MCF 10A (cell line): ENCODE data around the gene PALLD. TPM values are rescaled to one million over a fixed set of nuclear protein-coding genes. Genes with fewer than 3 reads are reported as not detected.
A peak's percentile ranks its signal among the peaks of the same experiment; 100 is the strongest.

Experiments used
- BruUV-seq: library from RNA; stranded (reverse); fragments of 400-500 nt; replicated peaks from 2 replicates; lab custom pipeline; 2021; lab: Mats Ljungman, UMichigan
- CTCF ChIA-PET: fragments of 300-600 bp; sonication (Branson Sonifier 250); formaldehyde crosslinking; extraction: SDS; loops from one replicate; lab custom pipeline; 2021; ENCODE audit warnings: antibody characterized with exemption, inconsistent platforms; lab: Yijun Ruan, JAX
- POLR2A ChIA-PET: fragments of 300-600, 350-650 bp; sonication (Branson Sonifier 250); formaldehyde crosslinking; extraction: SDS; loops from one replicate; lab custom pipeline; 2020; ENCODE audit warnings: antibody characterized with exemption, inconsistent platforms; lab: Yijun Ruan, JAX
- DNase-seq: peaks from one replicate; pipeline ENCODE4 v3.0.0-alpha.2; 2018; ENCODE audit not compliant: unreplicated experiment
- H3K27ac Mint-ChIP-seq: one replicate; pipeline ENCODE4 v1.8.0; 2022; ENCODE audit warnings: mild to moderate bottlenecking, low read depth, mixed read lengths; ENCODE audit not compliant: unreplicated experiment
- H3K27me3 Mint-ChIP-seq: one replicate; pipeline ENCODE4 v1.8.0; 2022; ENCODE audit warnings: mixed read lengths; ENCODE audit not compliant: insufficient read depth, unreplicated experiment
- H3K36me3 Mint-ChIP-seq: one replicate; pipeline ENCODE4 v1.8.0; 2022; ENCODE audit warnings: mild to moderate bottlenecking, moderate library complexity, mixed read lengths; ENCODE audit not compliant: insufficient read depth, unreplicated experiment
- H3K4me1 Mint-ChIP-seq: one replicate; pipeline ENCODE4 v1.8.0; 2022; ENCODE audit warnings: mixed read lengths; ENCODE audit not compliant: insufficient read depth, unreplicated experiment
- H3K4me3 Mint-ChIP-seq: one replicate; pipeline ENCODE4 v1.8.0; 2022; ENCODE audit warnings: mild to moderate bottlenecking, moderate library complexity, mixed read lengths; ENCODE audit not compliant: unreplicated experiment
- H3K9me3 Mint-ChIP-seq: one replicate; pipeline ENCODE4 v1.8.0; 2022; ENCODE audit warnings: mixed read lengths; ENCODE audit not compliant: unreplicated experiment
- CTCF ChIP-seq: fragments of 200-600 bp; IDR thresholded peaks from one replicate; pipeline ENCODE4 v1.8.0; 2022; ENCODE audit warnings: antibody characterized with exemption, mild to moderate bottlenecking; ENCODE audit not compliant: unreplicated experiment
- intact Hi-C: fragments of 100-400 bp; cut with micrococcal nuclease; formaldehyde crosslinking; loops from 2 replicates; pipeline ENCODE4 v1.14.1; 2022
- total RNA-seq: library from RNA; stranded (reverse); gene quantifications from 2 replicates; pipeline ENCODE4 v1.2.3, GENCODE V29; 2022

PALLD gene
- total RNA-seq, 1 experiment from 2014 or later: 191 TPM

- ChIA-PET CTCF (interaction anchor here (0.7 to 15.0 kb wide), 7 partner anchors 9 to 399 kb away, joined by 3 to 173 read pairs (median 5); no protein-coding TSS in a partner anchor), POLR2A (no interaction called here)
- Mint-ChIP-seq H3K9me3 (no peaks in the 10 kb centered on the region), H3K4me3 (no peak overlapping the region), H3K36me3 (peaks cover 85% of the 10 kb centered on the region), H3K4me1 (peaks cover 5% of the 10 kb centered on the region), H3K27ac (no peak overlapping the region), H3K27me3 (no peaks in the 10 kb centered on the region)
- intact Hi-C loops: no loop called here
- no peak for TF ChIP-seq CTCF
- no TSS peak for BruUV-seq
- no peak for DNase-seq
Observed at GRCh38 chr4:168914095-168914494, 417.2 kb downstream of the PALLD start.

GRCh38 chr4:168917138-168917779, 420.4 kb downstream of the PALLD start:
- peak; percentile 52 for TF ChIP-seq CTCF
- Mint-ChIP-seq H3K4me1 (peaks cover 5% of the 10 kb centered on the region), H3K4me3 (no peak overlapping the region), H3K9me3 (no peaks in the 10 kb centered on the region), H3K27ac (no peak overlapping the region), H3K36me3 (peaks cover 90% of the 10 kb centered on the region), H3K27me3 (no peaks in the 10 kb centered on the region)
- intact Hi-C loops: loop anchor here (1.0 to 2.0 kb wide), 5 partner anchors 84 to 734 kb away; no protein-coding TSS in a partner anchor
- no TSS peak for BruUV-seq
- POLR2A ChIA-PET: interaction anchor here (0.7 to 1.3 kb wide), 2 partner anchors 206 to 210 kb away, joined by 3 to 5 read pairs; no protein-coding TSS in a partner anchor
- CTCF ChIA-PET: interaction anchor here (0.6 to 15.0 kb wide), 13 partner anchors 12 to 572 kb away, joined by 3 to 173 read pairs (median 3); no protein-coding TSS in a partner anchor
- DNase-seq: peak; percentile 64

DNA sequence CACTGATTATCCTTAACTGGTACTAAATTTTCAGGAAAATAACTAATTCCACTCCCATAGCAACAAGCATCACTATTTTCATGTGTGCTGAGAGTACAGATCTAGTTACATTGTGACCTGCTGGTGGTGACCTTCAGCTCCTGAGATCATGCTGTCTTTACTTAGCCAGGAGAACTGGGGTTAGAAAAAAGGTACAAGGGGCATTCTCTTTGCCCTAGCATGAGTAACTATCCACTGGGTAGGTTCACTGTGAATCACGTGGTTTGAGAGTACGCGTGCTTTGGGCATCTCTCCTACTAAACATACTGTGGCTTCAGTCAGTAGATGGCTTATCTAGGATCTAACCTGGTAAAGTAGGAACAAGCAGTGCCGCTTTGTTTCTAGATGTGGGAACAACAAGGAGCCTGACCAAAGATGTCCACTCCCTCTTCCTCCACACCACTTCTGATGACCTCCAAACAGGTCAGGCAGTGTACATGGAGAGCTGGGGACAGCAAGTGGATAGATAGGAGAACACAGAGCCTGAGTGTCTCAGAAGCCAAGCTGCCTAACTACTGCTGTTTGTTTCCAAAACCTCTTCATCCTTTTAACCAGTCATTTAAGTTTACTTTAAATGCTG, 423.0 kb downstream of the PALLD start:
- Mint-ChIP-seq H3K4me3 (no peak overlapping the region), H3K27ac (no peak overlapping the region), H3K36me3 (peaks cover 99% of the 10 kb centered on the region), H3K9me3 (no peaks in the 10 kb centered on the region), H3K4me1 (peaks cover 11% of the 10 kb centered on the region), H3K27me3 (no peaks in the 10 kb centered on the region)
- no peak for DNase-seq
- intact Hi-C loops: no loop called here
- no TSS peak for BruUV-seq
- ChIA-PET CTCF (interaction anchor here (0.5 to 15.0 kb wide), 14 partner anchors 10 to 720 kb away, joined by 3 to 173 read pairs (median 6); no protein-coding TSS in a partner anchor), POLR2A (interaction anchor here (0.7 to 2.1 kb wide), 2 partner anchors 87 to 701 kb away, joined by 3 to 6 read pairs; no protein-coding TSS in a partner anchor)
- no peak for TF ChIP-seq CTCF
